ENCODE results near the gene SPNS2.

GRCh38 chr17:4533523-4534504 lies 35.1 kb downstream of the SPNS2 start:
- TF ChIP-seq CTCF (IDR thresholded peaks at IDR 0.05) (no peak), ZFX (IDR thresholded peaks at IDR 0.05; ENCODE audit: borderline replicate concordance) (no peak)

Measured in 22Rv1 (cell line).